Keratinocyte (primary cell): ENCODE measurements around the gene OR1F1. TPM values are rescaled to one million over a fixed set of nuclear protein-coding genes. Genes with fewer than 3 reads are reported as not detected.

Experiments
- DNase-seq: peaks from one replicate; pipeline ENCODE4 v3.0.0-alpha.2; 2011; ENCODE audit warnings: low read depth, missing footprints, low spot score
- FAIRE-seq: peaks from 2 replicates; lab custom pipeline; 2011; peaks lifted over from hg19 to GRCh38; lab: Jason Lieb, UNC
- H2AFZ ChIP-seq: 2 replicates; pipeline ENCODE4 v1.6.0; 2012; ENCODE audit warnings: low read length, control low read depth, inconsistent platforms; ENCODE audit not compliant: control insufficient read depth
- H3K27ac ChIP-seq: 2 replicates; pipeline ENCODE4 v1.5.1; 2011; ENCODE audit warnings: low read length; ENCODE audit not compliant: control insufficient read depth, insufficient read depth
- H3K27me3 ChIP-seq: 3 replicates; pipeline ENCODE4 v1.6.0; 2011; ENCODE audit warnings: low read length; ENCODE audit not compliant: control insufficient read depth, insufficient read depth; ENCODE audit errors: extremely low read depth
- H3K36me3 ChIP-seq, 2 experiments: 2 replicates in 1 of 2; 3 replicates in 1 of 2; pipeline ENCODE4 v1.5.1; 2011; ENCODE audit warnings: low read length in 2 of 2, mild to moderate bottlenecking in 1 of 2; ENCODE audit not compliant: control insufficient read depth in 2 of 2, insufficient read depth in 2 of 2; ENCODE audit errors: extremely low read depth in 1 of 2
- H3K4me1 ChIP-seq: 3 replicates; pipeline ENCODE4 v1.5.1; 2011; ENCODE audit warnings: low read length; ENCODE audit not compliant: control insufficient read depth, insufficient read depth; ENCODE audit errors: extremely low read depth
- H3K4me2 ChIP-seq: 3 replicates; pipeline ENCODE4 v1.6.0; 2011; ENCODE audit warnings: low read depth, low read length; ENCODE audit not compliant: control insufficient read depth, insufficient read depth; ENCODE audit errors: extremely low read depth
- H3K4me3 ChIP-seq, 3 experiments: fragments of 200-600 bp in 1 of 3; sonication (generic) in 1 of 3; 2 replicates in 2 of 3; 3 replicates in 1 of 3; pipeline ENCODE4 v1.5.1; 2011 to 2016; ENCODE audit warnings: low read length in 3 of 3, mild to moderate bottlenecking in 3 of 3, control low read depth in 2 of 3, inconsistent platforms in 1 of 3, low read depth in 1 of 3, mixed read lengths in 1 of 3, mixed run types in 1 of 3, moderate library complexity in 1 of 3; ENCODE audit not compliant: control insufficient read depth in 2 of 3, insufficient read depth in 2 of 3; ENCODE audit errors: extremely low read depth in 1 of 3
- H3K79me2 ChIP-seq: 2 replicates; pipeline ENCODE4 v1.6.0; 2012; ENCODE audit warnings: low read length; ENCODE audit not compliant: control insufficient read depth, insufficient read depth
- H3K9ac ChIP-seq: 3 replicates; pipeline ENCODE4 v1.6.0; 2011; ENCODE audit warnings: low read length; ENCODE audit not compliant: control insufficient read depth, insufficient read depth; ENCODE audit errors: extremely low read depth
- H3K9me1 ChIP-seq: 3 replicates; pipeline ENCODE4 v1.6.0; 2011; ENCODE audit warnings: low read length; ENCODE audit not compliant: control insufficient read depth, insufficient read depth; ENCODE audit errors: extremely low read depth
- H3K9me3 ChIP-seq: 2 replicates; pipeline ENCODE4 v1.5.1; 2012; ENCODE audit warnings: low read depth, low read length; ENCODE audit not compliant: control insufficient read depth
- H4K20me1 ChIP-seq: 3 replicates; pipeline ENCODE4 v1.6.0; 2011; ENCODE audit warnings: low read length; ENCODE audit not compliant: control insufficient read depth, insufficient read depth; ENCODE audit errors: extremely low read depth
- EZH2 ChIP-seq: IDR thresholded peaks from one replicate; pipeline ENCODE4 v1.6.1; 2012; ENCODE audit warnings: inconsistent platforms, mild to moderate bottlenecking, low read length, moderate library complexity
- dilution Hi-C: fragments of 300-500 bp; cut with MboI; formaldehyde crosslinking; loops from one replicate; pipeline ENCODE4 v1.7.0; 2020; ENCODE audit warnings: low sequenced_read_pairs; ENCODE audit not compliant: extremely low pct_ligation_motif_present
- polyA plus RNA-seq, 5 experiments: library from polyadenylated mRNA; depleted of rRNA in 3 of 5; stranded (reverse) in 3 of 5; stranded (forward) in 1 of 5; unstranded in 1 of 5; fragments of >200 nt; gene quantifications; 1 replicate in 1 of 5; 2 replicates in 3 of 5; 3 replicates in 1 of 5; pipeline versions ENCODE4 v1.2.1 to v1.2.3, GENCODE V29; 2011 to 2012; ENCODE audit warnings: missing spikeins in 2 of 5, low read depth in 1 of 5, low replicate concordance in 1 of 5
- TF ChIP-seq, protein P1 (sequence below), 3 experiments: IDR thresholded peaks in 1 of 3; conservative IDR thresholded peaks in 1 of 3; optimal IDR thresholded peaks in 1 of 3; 2 replicates in 2 of 3; 3 replicates in 1 of 3; pipeline versions ENCODE3 to v1.5.1; 2011; ENCODE audit warnings: low read length in 3 of 3, mild to moderate bottlenecking in 3 of 3, moderate library complexity in 2 of 3, control low read depth in 1 of 3, inconsistent platforms in 1 of 3; ENCODE audit not compliant: insufficient read depth in 2 of 3; ENCODE audit errors: extremely low read depth in 1 of 3

OR1F1 gene
- polyA plus RNA-seq, 1 donor (not counting 4 experiments of a cell fraction or from before 2014, with no cell fraction given): 0.51 TPM

DNA sequence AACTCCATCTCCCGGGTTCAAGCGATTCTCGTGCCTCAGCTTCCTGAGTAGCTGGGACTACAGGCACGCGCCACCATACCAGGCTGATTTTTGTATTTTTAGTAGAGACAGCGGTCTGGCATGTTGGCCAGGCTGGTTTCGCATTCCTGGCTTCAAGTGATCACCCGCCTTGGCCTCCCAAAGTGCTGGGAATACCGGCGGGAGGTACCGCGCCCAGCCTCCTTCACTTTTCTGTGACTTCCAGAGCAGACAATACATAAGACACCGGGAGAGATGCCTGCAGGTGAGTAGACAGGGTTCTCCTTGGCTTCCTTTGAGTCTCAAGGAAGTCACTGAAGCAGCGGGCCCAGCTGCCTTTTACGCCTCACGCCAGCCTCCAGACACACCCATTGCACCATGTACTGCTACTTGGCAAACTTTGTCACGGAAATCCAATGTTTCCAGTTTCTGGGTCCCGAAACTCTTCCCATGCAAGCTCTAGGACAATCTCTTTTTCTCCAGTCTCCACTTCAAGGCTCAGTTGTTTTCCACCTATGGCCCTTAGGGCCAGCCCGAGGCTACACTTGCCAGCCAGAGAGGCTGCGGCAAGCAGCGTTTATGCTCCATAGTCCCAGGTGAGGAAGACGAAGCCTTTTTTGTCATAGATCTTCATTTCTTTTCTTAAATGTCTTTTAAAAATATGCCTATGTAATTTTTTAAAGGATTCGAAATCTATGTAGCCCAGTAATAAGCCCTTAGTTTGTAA, 886 bp upstream of the OR1F1 start:
- Histone ChIP-seq H3K9me1 (no peaks in the 10 kb centered on the region), H3K27ac (no peak overlapping the region), H4K20me1 (no peaks in the 10 kb centered on the region), H3K9me3 (no peaks in the 10 kb centered on the region), H2AFZ (no peak overlapping the region), H3K79me2 (no peaks in the 10 kb centered on the region), H3K4me1 (peaks cover 26% of the 10 kb centered on the region), H3K4me3 (no peak overlapping the region), H3K9ac (no peak overlapping the region), H3K27me3 (no peaks in the 10 kb centered on the region), H3K36me3 (no peaks in the 10 kb centered on the region), H3K4me2 (peak overlapping the region; percentile 37)
- dilution Hi-C loops: no loop called here
- DNase-seq (no peak), FAIRE-seq (no peak)
- TF ChIP-seq, protein P1, sequence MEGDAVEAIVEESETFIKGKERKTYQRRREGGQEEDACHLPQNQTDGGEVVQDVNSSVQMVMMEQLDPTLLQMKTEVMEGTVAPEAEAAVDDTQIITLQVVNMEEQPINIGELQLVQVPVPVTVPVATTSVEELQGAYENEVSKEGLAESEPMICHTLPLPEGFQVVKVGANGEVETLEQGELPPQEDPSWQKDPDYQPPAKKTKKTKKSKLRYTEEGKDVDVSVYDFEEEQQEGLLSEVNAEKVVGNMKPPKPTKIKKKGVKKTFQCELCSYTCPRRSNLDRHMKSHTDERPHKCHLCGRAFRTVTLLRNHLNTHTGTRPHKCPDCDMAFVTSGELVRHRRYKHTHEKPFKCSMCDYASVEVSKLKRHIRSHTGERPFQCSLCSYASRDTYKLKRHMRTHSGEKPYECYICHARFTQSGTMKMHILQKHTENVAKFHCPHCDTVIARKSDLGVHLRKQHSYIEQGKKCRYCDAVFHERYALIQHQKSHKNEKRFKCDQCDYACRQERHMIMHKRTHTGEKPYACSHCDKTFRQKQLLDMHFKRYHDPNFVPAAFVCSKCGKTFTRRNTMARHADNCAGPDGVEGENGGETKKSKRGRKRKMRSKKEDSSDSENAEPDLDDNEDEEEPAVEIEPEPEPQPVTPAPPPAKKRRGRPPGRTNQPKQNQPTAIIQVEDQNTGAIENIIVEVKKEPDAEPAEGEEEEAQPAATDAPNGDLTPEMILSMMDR (optimal IDR thresholded peaks at IDR 0.05 in 1 of 3, IDR thresholded peaks at IDR 0.05 in 1 of 3, conservative IDR thresholded peaks at IDR 0.05 in 1 of 3; ENCODE audit: extremely low read depth in 1 of 3, insufficient read depth in 2 of 3, low read length in 3 of 3): no peak
- TF ChIP-seq EZH2: no peak

DNA sequence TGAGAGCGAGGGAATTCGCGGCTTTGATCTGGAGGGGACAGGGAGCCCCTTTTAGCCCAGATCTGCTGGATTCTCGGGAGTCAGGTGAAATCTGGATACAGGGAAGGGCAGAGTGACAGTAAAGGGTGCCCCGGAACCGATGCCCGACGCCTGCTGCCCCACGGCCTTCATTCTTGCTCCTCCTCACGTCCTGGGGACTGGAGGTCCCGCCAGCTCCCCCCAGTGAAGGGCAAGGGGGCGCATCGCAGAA, 596 bp downstream of the OR1F1 start:
- Histone ChIP-seq H4K20me1 (no peaks in the 10 kb centered on the region), H3K4me1 (peaks cover 19% of the 10 kb centered on the region), H3K79me2 (no peaks in the 10 kb centered on the region), H3K27me3 (no peaks in the 10 kb centered on the region), H3K4me2 (peak overlapping the region; percentile 90), H3K36me3 (no peaks in the 10 kb centered on the region), H3K4me3 (peak overlapping the region; percentile 51 to 85 (median 84)), H2AFZ (peak overlapping the region; percentile 99), H3K9me1 (no peaks in the 10 kb centered on the region), H3K9ac (peak overlapping the region; percentile 68), H3K27ac (peak overlapping the region; percentile 70), H3K9me3 (no peaks in the 10 kb centered on the region)
- TF ChIP-seq, protein P1 (optimal IDR thresholded peaks at IDR 0.05 in 1 of 3, IDR thresholded peaks at IDR 0.05 in 1 of 3, conservative IDR thresholded peaks at IDR 0.05 in 1 of 3; ENCODE audit: extremely low read depth in 1 of 3, insufficient read depth in 2 of 3, low read length in 3 of 3): no peak
- TF ChIP-seq EZH2: no peak
- dilution Hi-C loops: no loop called here
- no peak for FAIRE-seq
- DNase-seq: no peak
